ENCODE measurements around the gene RALGDS.

Gene RALGDS

GRCh38 chr9:133067813-133068212, 53.2 kb downstream of the RALGDS start:
- Mint-ChIP-seq H3K4me1 (no peaks in the 10 kb centered on the region), H3K4me3 (no peak overlapping the region), H3K27ac (no peak overlapping the region), H3K36me3 (ENCODE audit: low read depth) (peaks cover 18% of the 10 kb centered on the region), H3K9me3 (no peaks in the 10 kb centered on the region), H3K27me3 (ENCODE audit: low read depth, poor library complexity) (peaks cover 6% of the 10 kb centered on the region)
- DNase-seq, result no peak
- TF ChIP-seq CTCF (IDR thresholded peaks at IDR 0.05), result no peak

- DNase-seq, result no peak
- no peak for TF ChIP-seq CTCF (IDR thresholded peaks at IDR 0.05)
- Mint-ChIP-seq H3K27me3 (ENCODE audit: low read depth, poor library complexity) (peaks cover 4% of the 10 kb centered on the region), H3K9me3 (no peaks in the 10 kb centered on the region), H3K36me3 (ENCODE audit: low read depth) (peaks cover 11% of the 10 kb centered on the region), H3K4me1 (no peaks in the 10 kb centered on the region), H3K4me3 (no peak overlapping the region), H3K27ac (no peak overlapping the region)
These were observed 54.0 kb downstream of the RALGDS start for GRCh38 chr9:133067006-133067405.

- TF ChIP-seq CTCF (IDR thresholded peaks at IDR 0.05), result no peak
- Mint-ChIP-seq H3K4me3 (no peak overlapping the region), H3K4me1 (peaks cover 2% of the 10 kb centered on the region), H3K27ac (no peak overlapping the region), H3K36me3 (ENCODE audit: low read depth) (peaks cover 6% of the 10 kb centered on the region), H3K9me3 (no peaks in the 10 kb centered on the region), H3K27me3 (ENCODE audit: low read depth, poor library complexity) (no peaks in the 10 kb centered on the region)
- DNase-seq, result no peak
These were observed 54.7 kb downstream of the RALGDS start for GRCh38 chr9:133066181-133066983.

- no peaks in the 10 kb centered on the region for H3K9me3 Mint-ChIP-seq
- H3K27ac Mint-ChIP-seq, result no peak overlapping the region
- TF ChIP-seq CTCF (IDR thresholded peaks at IDR 0.05), result no peak
- no peak overlapping the region for H3K4me3 Mint-ChIP-seq
- H3K27me3 Mint-ChIP-seq (ENCODE audit: low read depth, poor library complexity), result no peaks in the 10 kb centered on the region
- DNase-seq, result no peak
- no peaks in the 10 kb centered on the region for H3K36me3 Mint-ChIP-seq (ENCODE audit: low read depth)
- H3K4me1 Mint-ChIP-seq, result peaks cover 13% of the 10 kb centered on the region
These were observed 56.0 kb downstream of the RALGDS start for GRCh38 chr9:133065070-133065388.

GRCh38 chr9:133064241-133065069, 56.6 kb downstream of the RALGDS start:
- no peak for DNase-seq
- peaks cover 19% of the 10 kb centered on the region for H3K4me1 Mint-ChIP-seq
- no peaks in the 10 kb centered on the region for H3K36me3 Mint-ChIP-seq (ENCODE audit: low read depth)

More at GRCh38 chr9:133064241-133065069, 56.6 kb downstream of the RALGDS start:
- TF ChIP-seq CTCF (IDR thresholded peaks at IDR 0.05), result no peak
- H3K9me3 Mint-ChIP-seq, result no peaks in the 10 kb centered on the region
- H3K4me3 Mint-ChIP-seq, result no peak overlapping the region
- H3K27me3 Mint-ChIP-seq (ENCODE audit: low read depth, poor library complexity), result no peaks in the 10 kb centered on the region
- no peak overlapping the region for H3K27ac Mint-ChIP-seq

All from nephron progenitor cell (in vitro differentiated cells).